ENCODE results near the gene LDLRAD3. TPM values are rescaled to one million over a fixed set of nuclear protein-coding genes. Genes with fewer than 3 reads are reported as not detected.

The LDLRAD3 gene
- total RNA-seq, 1 experiment from 2014 or later: 19.0 TPM

GRCh38 chr11:36270701-36271100 lies 326.8 kb downstream of the LDLRAD3 start:
- Histone ChIP-seq H3K9me2 (ENCODE audit: insufficient read depth) (no peaks in the 10 kb centered on the region), H3K27ac (ENCODE audit: low read depth, low read length) (no peak overlapping the region), H4K20me1 (ENCODE audit: insufficient read depth) (no peaks in the 10 kb centered on the region), H3K36me3 (ENCODE audit: control insufficient read depth in 1 of 2, insufficient read depth in 2 of 2, low read length in 2 of 2) (no peaks in the 10 kb centered on the region), H3K4me2 (ENCODE audit: low read length) (no peak overlapping the region), H3K4me3 (replicated peaks in 1 of 2; ENCODE audit: low read depth in 1 of 2, low read length in 2 of 2) (no peak overlapping the region), H3K27me3 (ENCODE audit: insufficient read depth, low read length) (no peaks in the 10 kb centered on the region), H3K79me2 (ENCODE audit: insufficient read depth, low read length) (no peaks in the 10 kb centered on the region), H3K4me1 (ENCODE audit: control insufficient read depth in 1 of 2, insufficient read depth in 2 of 2, low read length in 2 of 2) (no peaks in the 10 kb centered on the region), H2AFZ (ENCODE audit: low read depth, low read length, poor library complexity, severe bottlenecking) (no peak overlapping the region), H3K9ac (ENCODE audit: low read length) (no peak overlapping the region), H3K9me3 (ENCODE audit: control insufficient read depth in 1 of 2, insufficient read depth in 1 of 2, low read depth in 1 of 2, low read length in 2 of 2) (no peaks in the 10 kb centered on the region)
- intact Hi-C loops (cut with micrococcal nuclease): no loop called here
- no peak for ATAC-seq
- ChIA-PET POLR2A (no interaction called here), RAD21 (ENCODE audit: low non-redundant PET in 1 of 2, low total read pairs in 2 of 2, uncharacterized antibody in 2 of 2, unreplicated experiment in 2 of 2) (no interaction called here), CTCF (no interaction called here)
- no peak for TF ChIP-seq YY1 (IDR thresholded peaks at IDR 0.05; ENCODE audit: extremely low read depth, insufficient replicate concordance, low read depth, low read length)
- no peak for TF ChIP-seq TCF7L2 (IDR thresholded peaks at IDR 0.05; ENCODE audit: borderline replicate concordance, extremely low read depth, insufficient read depth, insufficient read length)
- TF ChIP-seq EZH2 (IDR thresholded peaks at IDR 0.05): no peak
- TF ChIP-seq EGR1 (IDR thresholded peaks at IDR 0.05; ENCODE audit: low read depth): no peak
- TF ChIP-seq CTCF (IDR thresholded peaks at IDR 0.05 in 2 of 3, conservative IDR thresholded peaks at IDR 0.05 in 1 of 3; ENCODE audit: borderline replicate concordance in 1 of 3, insufficient read depth in 1 of 3, low read depth in 2 of 3, low read length in 2 of 3): no peak
- no peak for TF ChIP-seq SRF (IDR thresholded peaks at IDR 0.05; ENCODE audit: low read depth)
- TF ChIP-seq EZH2phosphoT487 (IDR thresholded peaks at IDR 0.05; ENCODE audit: borderline replicate concordance): no peak
- no peak for TF ChIP-seq CEBPB (IDR thresholded peaks at IDR 0.05; ENCODE audit: low read depth)
- TF ChIP-seq POLR2AphosphoS5 (IDR thresholded peaks at IDR 0.05; ENCODE audit: low read depth, low read length): no peak
- TF ChIP-seq MAX (IDR thresholded peaks at IDR 0.05): no peak
- TF ChIP-seq ZFX (IDR thresholded peaks at IDR 0.05): no peak
- no peak for TF ChIP-seq REST (IDR thresholded peaks at IDR 0.05; ENCODE audit: low read depth)
- no TSS peak for BruUV-seq (replicated peaks)
- DNase-seq (ENCODE audit: low read depth, low spot score): no peak
